Left colon (tissue), 2 donors: Measurements from ENCODE around the gene FARP1. TPM values are rescaled to one million over a fixed set of nuclear protein-coding genes. Genes with fewer than 3 reads are reported as not detected.
"Not testable (repeated sequence)": the region's sequence is repeated elsewhere in the genome, so short reads cannot be mapped to it uniquely, and the experiment has no call there.

Experiments used
- ATAC-seq: fragments of 200-7000 bp; cut with Tn5 transposase; one replicate; pipeline ENCODE4 v1.9.1; 2020; ENCODE audit warnings: mild to moderate bottlenecking, moderate library complexity
- DNase-seq, 2 donors: peaks; one replicate each; pipeline ENCODE4 v3.0.0-alpha.2; 2020
- intact Hi-C, 2 donors: fragments of 100-400 bp; cut with DNase I in 1 of 2; cut with micrococcal nuclease in 1 of 2; formaldehyde crosslinking; loops; one replicate each; pipeline versions ENCODE4 v1.11.2 to v1.14.0; 2022; cut with DNase I, micrococcal nuclease
- total RNA-seq, 2 donors: library from RNA; stranded (reverse); fragmentation: NEBNext Ultra II Directional; extraction: Animal tissue kit (Norgen Biotek cat#: 25700); gene quantifications; one replicate each; pipeline ENCODE4 v1.2.1, GENCODE V29; 2021
- donor health status: DM: no; HTN: no; CAD: no.
- donor health status: DM: yes; HTN: yes; CAD: no.

FARP1 gene
- total RNA-seq, 2 donors from 2014 or later: 38.8 to 50.3 TPM

DNA sequence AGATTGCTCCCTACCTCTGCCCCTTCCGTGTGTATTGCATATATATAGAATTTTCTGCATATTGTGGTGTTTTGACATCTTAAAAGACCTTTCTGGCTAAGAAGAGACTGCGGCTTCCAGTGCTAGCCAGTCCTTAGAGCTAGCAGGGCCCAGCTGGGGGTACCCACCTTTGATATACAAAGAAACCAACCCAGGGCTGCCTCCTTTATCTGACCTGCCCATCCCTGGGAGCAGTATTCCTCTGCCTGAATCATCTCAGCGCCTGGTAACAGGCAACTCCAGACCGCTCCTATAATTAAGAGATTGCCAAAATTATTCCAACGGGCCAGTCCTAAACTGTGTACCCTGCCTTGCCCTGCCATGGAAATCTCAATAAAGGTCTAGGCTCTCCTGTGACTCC is 220.4 kb downstream of the FARP1 start:
- DNase-seq (no peak), ATAC-seq (no peak)
- intact Hi-C loops: no loop called here

DNA sequence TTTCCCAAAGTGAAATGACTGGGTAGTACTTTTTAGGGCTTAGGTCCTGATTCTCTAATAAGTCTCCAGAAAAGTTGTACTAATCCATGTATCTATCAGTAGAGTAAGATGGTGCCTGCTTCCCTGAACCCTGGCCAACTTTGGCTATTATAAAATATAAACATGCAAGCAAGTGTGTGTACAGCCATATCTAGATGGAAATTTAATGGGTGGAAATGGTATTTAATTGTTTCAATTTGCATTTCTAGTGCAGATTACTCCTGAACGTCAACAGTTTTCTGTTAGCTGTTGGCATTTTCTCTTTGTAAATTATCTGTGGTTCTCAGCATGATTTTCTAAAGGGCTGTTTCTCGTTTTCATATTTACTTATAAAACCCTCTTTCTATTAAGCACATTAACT is 221.3 kb downstream of the FARP1 start:
- intact Hi-C loops: no loop called here
- DNase-seq (no peak), ATAC-seq (no peak)

DNA sequence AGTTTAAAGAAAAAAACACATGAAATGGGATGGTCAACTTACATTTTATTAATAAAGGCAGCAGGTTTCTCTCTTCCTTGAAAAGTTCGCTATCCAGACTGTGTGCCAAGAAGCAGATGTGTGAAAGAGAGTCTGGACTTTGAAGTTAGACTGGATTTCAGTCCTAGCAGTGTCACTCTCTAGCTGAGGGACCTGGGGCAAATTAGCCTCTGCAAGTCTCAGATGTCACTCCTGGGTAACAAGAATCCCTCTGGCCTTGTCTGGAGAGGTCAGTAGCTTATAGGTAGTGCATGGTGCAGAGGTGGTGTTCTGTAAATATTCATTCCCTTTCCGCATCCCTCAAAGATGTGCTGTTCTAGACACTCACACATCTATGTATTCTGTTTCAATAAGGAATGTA is 221.8 kb downstream of the FARP1 start:
- ATAC-seq (no peak), DNase-seq (no peak)
- intact Hi-C loops: no loop called here

DNA sequence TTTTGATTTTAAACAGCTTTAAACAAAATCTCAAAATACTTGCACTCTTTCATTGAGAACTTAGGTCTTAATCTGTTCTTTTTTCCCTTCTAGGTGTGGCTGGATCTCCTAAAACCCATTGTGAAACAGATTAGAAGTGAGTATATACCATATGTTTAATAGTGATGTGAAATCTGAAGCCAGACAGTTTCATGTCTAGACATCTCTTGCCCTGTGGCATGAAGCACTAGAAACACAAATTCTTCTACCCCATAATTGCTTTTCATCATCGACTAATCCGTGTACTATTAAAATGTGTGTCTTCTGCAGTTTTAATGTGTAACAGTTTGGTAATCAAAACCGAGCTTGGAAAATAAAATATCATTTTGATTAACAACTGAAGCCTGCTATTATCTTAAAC is 222.4 kb downstream of the FARP1 start:
- no peak for ATAC-seq
- DNase-seq: no peak
- intact Hi-C loops: no loop called here

DNA sequence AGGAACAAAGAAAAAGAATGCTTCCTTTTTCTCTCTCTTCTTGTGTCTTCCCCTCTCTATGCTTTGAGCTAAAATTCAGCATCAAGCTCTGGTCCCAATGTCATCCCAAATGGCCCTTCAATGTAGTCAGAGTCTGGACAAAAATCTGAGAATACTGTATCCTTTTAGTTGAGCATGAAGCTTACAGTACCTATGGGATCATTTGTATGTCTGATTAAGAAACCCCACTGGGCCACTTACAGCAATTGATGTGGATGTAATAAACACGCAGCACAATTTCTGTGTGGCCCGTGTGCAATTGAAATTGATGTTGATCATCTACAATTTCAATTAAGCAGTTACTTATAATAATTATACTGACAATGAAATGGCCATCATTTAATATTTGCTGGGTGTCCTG is 223.1 kb downstream of the FARP1 start:
- ATAC-seq: no peak
- DNase-seq: no peak
- intact Hi-C loops: no loop called here

DNA sequence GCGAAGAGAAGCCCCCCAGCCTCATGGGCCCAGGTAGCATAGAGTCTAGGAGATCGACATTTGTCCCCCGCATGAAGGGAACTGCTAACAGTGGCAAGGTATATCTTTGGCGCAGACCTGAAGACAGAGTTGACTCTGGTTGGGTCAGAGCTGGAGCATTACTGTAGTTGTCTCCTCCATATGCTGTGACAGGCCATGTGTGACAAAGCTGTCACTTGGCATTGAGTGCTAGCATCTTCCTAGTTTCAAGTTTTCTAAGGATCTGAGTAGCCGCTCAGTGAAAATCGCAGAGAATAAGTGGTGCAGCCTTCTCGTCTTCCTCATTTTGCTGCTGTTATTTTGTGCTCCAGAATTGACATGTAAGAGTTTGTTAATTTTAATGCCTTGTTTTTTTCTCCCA is 223.5 kb downstream of the FARP1 start:
- ATAC-seq: no peak
- intact Hi-C loops: no loop called here
- DNase-seq: no peak

DNA sequence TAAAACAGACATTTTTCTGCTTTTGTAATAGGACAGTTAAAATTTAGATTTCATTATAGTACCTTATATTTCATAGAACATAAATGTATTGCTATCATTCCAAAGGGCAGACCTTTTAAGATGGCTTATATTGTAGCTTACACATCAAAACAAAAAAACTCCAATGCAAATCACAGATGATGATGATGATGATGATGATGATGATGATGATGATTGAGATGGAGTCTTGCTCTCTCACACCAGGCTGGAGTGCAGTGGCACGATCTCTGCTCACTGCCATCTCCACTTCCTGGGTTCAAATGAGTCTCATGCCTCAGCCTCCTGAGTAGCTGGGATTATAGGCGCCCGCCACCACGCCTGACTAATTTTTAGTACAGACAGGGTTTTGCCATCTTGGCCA is 224.1 kb downstream of the FARP1 start:
- ATAC-seq (no peak), DNase-seq (no peak)
- intact Hi-C loops: no loop called here

DNA sequence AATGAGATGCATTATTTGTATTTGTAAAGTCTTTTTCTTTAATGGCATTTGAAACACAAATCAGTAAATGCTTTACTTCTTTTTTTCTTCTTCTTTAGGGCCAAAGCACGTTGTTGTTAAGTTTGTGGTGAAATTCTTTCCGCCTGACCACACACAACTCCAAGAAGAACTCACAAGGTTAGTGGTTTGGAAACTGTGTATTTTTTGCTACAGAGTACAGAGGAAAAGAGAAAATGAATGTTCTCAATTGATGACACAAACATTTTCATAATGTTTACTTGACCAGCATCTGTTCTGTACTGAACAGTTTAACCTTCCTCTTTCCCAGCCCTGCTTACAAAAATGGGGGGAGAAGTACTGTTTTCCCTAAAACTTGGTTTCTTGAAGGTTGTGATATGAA is 225.1 kb downstream of the FARP1 start:
- no peak for ATAC-seq

DNA sequence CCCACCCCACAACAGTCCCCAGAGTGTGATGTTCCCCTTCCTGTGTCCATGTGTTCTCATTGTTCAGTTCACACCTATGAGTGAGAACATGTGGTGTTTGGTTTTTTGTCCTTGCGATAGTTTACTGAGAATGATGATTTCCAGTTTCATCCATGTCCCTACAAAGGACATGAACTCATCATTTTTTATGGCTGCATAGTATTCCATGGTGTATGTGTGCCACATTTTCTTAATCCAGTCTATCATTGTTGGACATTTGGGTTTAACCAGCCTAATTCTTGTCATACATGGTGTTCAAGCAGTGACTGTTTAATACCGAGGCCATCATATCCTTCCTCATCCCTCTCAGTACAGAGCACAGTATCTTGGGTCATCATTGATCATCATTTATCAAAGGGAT is 226.6 kb downstream of the FARP1 start:
- DNase-seq, intact Hi-C loops, ATAC-seq: not testable (repeated sequence)

More for the DNA sequence above, 225.1 kb downstream of the FARP1 start:
- intact Hi-C loops: no loop called here
- no peak for DNase-seq

DNA sequence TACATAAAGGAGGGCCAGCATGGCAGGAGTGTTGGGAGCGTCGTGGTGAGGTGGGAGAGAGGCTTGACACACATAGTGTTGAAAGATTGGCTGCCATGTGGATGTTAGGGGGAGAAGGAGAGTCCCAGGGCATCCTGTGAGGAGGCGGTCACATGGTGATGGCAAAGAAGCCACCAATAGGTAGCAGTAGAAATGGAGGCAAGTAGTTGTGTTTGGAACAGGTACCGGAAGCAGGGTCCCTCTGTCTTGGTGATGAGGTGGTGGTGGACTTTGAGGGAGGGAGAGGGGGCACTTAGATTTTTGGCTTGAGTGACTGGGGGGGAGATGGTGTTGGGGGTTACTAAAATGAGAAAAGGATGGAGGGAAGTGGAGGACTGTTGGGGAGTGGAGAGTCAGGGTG is 227.4 kb downstream of the FARP1 start:
- no peak for DNase-seq
- intact Hi-C loops: no loop called here
- ATAC-seq: no peak

DNA sequence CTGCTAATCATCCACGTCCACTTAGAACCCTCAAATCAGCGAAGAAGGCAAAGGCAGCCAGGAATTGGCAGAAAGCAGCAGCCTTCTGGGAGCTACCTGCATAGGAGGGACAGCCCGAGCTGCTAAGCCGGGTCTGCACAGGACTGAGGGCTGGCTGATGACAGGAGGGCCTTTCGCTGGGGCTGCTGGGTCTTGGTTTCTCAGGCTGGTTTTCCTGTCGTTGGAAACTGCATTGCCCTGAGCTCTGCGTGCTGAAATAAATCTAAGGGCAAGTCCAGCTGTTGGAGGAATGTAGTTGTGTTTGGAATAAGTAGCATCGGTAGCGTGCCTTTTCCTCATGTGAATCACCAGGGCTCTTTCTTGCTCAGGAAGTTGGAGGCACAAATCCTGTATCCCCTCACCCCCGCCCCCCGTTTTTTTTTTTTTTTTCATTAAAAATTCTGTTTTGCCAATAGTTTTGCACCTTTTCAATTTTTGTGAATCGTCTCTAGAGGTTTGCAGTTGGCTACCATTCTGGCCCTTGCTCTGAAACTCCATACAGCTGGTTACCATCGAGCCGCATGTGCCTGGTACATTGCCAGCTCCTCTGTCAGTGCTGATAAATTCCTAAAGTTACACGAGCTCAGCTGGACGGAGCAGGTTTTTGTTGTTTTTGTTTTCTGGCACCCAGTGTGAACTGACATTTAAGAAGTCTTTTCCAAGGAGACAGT is 228.1 kb downstream of the FARP1 start:
- DNase-seq: peak in 1 of 2 donors; percentile 17
- intact Hi-C loops: no loop called here

DNA sequence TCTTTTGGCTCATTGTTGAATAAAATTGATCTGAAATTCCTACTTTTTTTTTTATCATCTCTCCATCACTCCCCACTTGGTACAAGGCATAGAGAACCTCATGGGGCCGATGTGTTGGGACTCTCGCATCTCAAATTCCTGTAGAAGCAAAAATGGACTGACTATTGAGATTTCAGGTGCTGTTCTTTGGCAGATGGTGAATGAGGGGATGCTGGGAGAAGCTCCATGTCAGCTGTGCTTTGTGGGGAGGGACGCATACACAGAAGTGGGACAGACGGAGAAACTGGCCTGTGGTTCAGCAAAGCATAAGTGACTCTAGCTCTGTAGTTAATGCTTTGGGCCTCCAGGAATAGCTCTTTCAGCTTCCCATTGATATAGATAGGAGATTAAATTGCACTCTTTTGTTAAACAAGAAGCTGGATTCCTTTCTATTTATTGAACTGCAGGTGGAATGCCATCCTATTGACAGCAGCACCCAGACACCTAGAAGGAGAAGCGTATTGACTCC is 228.7 kb downstream of the FARP1 start:
- DNase-seq (no peak), ATAC-seq (no peak)
- intact Hi-C loops: no loop called here

More for the DNA sequence above, 228.1 kb downstream of the FARP1 start:
- no peak for ATAC-seq

DNA sequence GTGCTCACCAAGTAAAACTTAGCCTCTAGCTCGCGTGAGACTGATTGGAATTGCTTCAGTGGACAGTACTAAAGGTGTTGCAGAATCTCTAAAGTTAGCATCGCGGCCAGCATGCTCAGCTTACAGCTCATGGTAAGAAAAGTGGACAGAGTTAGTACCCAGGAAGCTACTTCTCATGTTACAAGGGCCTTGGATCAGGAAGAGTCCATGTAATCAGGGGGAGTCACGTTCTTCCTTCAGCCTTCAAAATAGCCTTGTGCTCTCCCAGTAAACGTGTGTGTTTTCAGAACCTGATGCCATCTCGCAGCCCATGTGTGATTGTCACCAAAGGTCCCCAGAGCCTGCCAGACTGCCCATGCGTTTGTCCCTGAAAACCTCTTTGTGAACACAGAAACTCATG is 230.0 kb downstream of the FARP1 start:
- intact Hi-C loops: no loop called here
- ATAC-seq: no peak
- no peak for DNase-seq

DNA sequence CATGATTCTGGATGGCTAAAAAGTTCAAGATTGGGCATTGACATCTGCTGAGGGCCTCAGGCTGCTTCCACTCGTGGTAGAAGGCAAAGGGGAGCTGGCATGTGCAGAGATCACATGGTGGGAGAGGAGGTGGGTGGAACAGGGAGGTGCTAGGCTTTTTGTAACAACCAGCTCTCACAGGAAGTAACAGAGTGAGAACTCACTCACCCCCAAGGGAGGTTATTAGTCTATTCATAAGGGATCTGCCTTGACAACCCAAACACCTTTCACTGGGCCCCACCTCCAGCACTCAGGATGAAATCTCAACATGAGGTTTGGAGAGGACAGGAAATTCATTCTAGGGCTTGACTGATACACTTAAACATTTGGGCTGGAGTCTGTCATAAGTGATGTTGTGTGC is 231.9 kb downstream of the FARP1 start:
- ATAC-seq (no peak), DNase-seq (no peak)
- intact Hi-C loops: no loop called here

DNA sequence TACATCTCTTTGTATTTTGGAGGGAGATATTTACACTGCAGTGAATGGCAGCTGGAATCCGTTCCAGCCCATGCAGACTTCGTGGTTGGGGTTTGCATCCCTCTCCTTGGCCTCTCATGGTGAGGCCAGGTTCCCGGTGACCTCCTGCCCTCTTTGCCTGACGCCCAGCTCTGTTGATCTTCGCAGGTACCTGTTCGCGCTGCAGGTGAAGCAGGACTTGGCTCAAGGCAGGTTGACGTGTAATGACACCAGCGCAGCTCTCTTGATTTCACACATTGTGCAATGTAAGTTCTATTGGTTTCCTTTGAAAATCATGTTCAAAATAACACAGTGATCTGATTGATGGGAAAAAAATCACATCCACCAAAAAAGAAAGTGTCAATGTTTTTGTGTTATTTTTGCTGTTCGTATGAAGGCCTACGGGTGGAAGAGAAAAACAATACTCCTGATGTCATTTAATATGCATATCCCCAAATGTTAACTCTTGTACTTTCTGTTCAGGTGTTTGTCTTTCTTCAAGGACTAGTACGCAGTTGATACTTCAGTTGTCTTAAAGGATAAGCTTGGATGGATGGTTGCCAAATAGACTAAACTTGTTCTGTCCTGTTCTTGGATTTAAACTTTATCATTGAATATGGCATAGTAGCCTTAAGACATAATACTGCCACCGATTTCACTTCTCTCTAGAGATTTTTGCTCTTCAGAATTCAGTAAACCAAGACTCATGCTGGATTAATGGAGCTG is 234.9 kb downstream of the FARP1 start:
- intact Hi-C loops: no loop called here
- DNase-seq (no peak), ATAC-seq (no peak)

DNA sequence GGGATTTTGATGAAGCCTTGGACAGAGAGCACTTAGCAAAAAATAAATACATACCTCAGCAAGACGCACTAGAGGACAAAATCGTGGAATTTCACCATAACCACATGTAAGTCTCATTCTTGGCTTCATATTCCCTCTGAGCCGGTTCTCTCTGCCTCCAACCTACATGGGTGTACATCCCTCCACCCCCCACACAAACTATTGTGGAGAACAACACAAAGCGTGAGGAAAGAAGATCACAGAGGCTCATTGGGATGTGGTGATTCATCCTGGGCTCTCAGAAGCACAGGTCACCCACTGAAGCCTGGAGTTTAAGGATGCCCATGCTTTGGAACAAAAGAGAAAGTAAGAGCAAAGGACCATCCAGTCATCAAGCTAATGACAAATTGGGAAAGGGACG is 241.8 kb downstream of the FARP1 start:
- intact Hi-C loops: no loop called here
- ATAC-seq (no peak), DNase-seq (no peak)

DNA sequence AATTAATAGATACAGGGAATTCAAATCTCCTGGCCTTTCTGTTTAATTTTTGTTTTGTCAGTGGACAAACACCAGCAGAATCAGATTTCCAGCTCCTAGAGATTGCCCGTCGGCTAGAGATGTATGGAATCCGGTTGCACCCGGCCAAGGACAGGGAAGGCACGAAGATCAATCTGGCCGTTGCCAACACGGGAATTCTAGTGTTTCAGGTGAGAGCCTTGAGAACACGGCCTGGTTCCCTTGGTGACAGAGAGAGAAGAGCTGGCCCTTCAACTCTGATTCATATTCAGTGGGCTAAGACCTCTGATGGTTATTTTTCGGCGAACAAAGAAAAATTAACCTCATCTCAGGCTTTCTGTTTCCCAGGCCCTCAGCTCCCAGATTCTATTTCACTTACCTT is 242.7 kb downstream of the FARP1 start:
- no peak for DNase-seq
- intact Hi-C loops: no loop called here
- no peak for ATAC-seq

DNA sequence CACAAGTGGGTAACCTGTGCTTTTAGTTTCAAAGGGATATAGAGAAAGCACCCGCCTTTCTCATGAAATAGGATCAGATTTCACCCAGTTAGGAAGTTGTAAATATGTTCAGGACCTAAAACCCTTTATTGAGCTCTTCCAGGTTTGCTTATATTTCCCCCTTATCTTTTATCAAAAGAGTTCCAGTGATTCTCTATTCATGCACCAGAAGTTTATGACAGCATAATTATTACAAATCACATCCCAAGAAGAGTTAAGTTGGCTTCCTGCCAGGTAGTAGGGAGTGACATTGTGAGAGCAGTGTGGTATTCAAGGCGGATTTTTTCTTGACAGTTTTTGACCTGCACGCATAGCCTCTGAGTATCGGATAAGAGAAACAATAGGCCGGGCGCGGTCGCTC is 243.7 kb downstream of the FARP1 start:
- intact Hi-C loops: no loop called here
- DNase-seq (no peak), ATAC-seq (no peak)

DNA sequence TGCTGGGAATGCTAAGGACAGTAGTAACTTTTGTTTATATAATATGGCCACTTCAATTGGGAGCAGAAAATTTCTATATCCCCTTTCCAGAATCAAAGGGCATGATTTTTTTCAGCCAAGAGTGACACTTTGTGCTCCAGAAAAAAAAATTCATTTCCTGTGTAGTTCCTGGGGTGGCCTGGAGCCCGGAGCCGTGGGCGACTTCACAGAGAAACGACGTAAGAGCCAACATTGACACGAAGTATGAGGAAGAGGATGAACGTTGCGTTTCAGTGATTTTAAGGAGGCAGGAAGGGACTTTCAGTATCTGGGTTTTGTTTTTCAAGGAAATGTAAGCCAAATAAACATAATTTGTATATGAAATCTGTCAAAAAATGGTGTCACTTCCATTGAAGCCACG is 246.4 kb downstream of the FARP1 start:
- DNase-seq: no peak
- intact Hi-C loops: no loop called here
- ATAC-seq: no peak

DNA sequence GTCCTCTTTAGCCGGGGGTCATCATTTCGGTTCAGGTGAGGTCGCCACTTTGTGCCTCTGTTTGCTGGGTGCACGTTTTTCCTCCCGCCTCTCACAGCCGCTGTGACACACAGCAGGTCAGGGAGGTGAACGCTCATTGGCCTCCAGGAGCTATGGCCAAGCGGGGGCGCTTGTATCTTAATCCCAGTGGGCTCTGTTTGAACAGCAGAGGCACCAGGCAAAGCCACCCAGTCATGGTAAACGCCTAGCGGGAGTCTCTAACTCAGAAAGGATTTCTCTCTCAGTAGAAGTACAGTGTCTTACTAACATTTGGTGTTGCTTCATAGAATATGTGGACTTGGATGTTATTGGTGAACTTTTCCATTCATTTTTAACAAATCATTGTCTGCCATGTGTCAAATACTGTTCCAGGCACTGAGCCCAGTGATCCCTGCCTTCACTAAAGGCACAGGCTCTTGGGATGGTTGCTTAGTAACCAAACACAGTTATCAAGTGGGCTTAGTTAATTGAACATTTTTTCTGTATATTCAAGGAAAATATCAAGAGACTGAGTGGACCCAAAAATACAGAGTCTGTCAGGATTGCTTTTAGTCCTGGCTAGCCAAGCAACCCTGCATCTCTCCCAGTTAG is 247.3 kb downstream of the FARP1 start:
- ATAC-seq (no peak), DNase-seq (no peak)
- intact Hi-C loops: no loop called here
